Measurements from ENCODE around the gene FKRP.
"Not testable (repeated sequence)": the region's sequence is repeated elsewhere in the genome, so short reads cannot be mapped to it uniquely, and the experiment has no call there.

The FKRP gene

GRCh38 chr19:46786236-46787039, 40.6 kb downstream of the FKRP start:
- DNase-seq = peak; percentile 43 to 45

- no peak for DNase-seq
Measured at GRCh38 chr19:46787040-46787330, 41.1 kb downstream of the FKRP start.

GRCh38 chr19:46787331-46788261, 41.7 kb downstream of the FKRP start:
- peak in 1 of 2 experiments; percentile 28 for DNase-seq

GRCh38 chr19:46788262-46788967, 42.6 kb downstream of the FKRP start, which contains the start of gene SLC1A5:
TSS of gene SLC1A5 (minus strand) at chr19:46788594. CDS start at chr19:46787965, 629 bp downstream.
- peak; percentile 78 to 93 for DNase-seq

GRCh38 chr19:46788968-46789338, 43.1 kb downstream of the FKRP start:
- no peak for DNase-seq

- DNase-seq = no peak
Measured at GRCh38 chr19:46789371-46789770, 43.5 kb downstream of the FKRP start.

- DNase-seq = no peak
Measured at GRCh38 chr19:46791944-46792343, 46.1 kb downstream of the FKRP start.

GRCh38 chr19:46797881-46798280, 52.0 kb downstream of the FKRP start:
- DNase-seq = no peak

- no peak for DNase-seq
Measured at GRCh38 chr19:46798713-46799112, 52.9 kb downstream of the FKRP start.

GRCh38 chr19:46802152-46802551, 56.3 kb downstream of the FKRP start:
- DNase-seq = no peak

GRCh38 chr19:46803555-46803954, 57.7 kb downstream of the FKRP start:
- no peak for DNase-seq

- not testable (repeated sequence) for DNase-seq
Measured at GRCh38 chr19:46804432-46804831, 58.6 kb downstream of the FKRP start.

GRCh38 chr19:46806656-46807055, 60.8 kb downstream of the FKRP start:
- DNase-seq = no peak
